ENCODE results near the gene WFIKKN2. TPM values are rescaled to one million over a fixed set of nuclear protein-coding genes. Genes with fewer than 3 reads are reported as not detected.

WFIKKN2 gene
- polyA plus RNA-seq, 1 donor (not counting 4 experiments of a cell fraction or from before 2014, with no cell fraction given), result not detected

GRCh38 chr17:50818261-50818660 is 17.1 kb upstream of the WFIKKN2 start:
- H3K9ac ChIP-seq (ENCODE audit: control insufficient read depth, extremely low read depth, insufficient read depth, low read length), result peak overlapping the region; percentile 33
- H3K27ac ChIP-seq (ENCODE audit: control insufficient read depth, insufficient read depth, low read length), result peak overlapping the region; percentile 77
- no peak for DNase-seq (ENCODE audit: low read depth, low spot score)

GRCh38 chr17:50818921-50819657 is 16.3 kb upstream of the WFIKKN2 start:
- dilution Hi-C loops (cut with MboI; ENCODE audit: extremely low pct_ligation_motif_present, low sequenced_read_pairs), result no loop called here
- no peaks in the 10 kb centered on the region for H3K9me1 ChIP-seq (ENCODE audit: control insufficient read depth, extremely low read depth, insufficient read depth, low read length)
- H4K20me1 ChIP-seq (ENCODE audit: control insufficient read depth, extremely low read depth, insufficient read depth, low read length), result no peaks in the 10 kb centered on the region
- no peak overlapping the region for H3K27ac ChIP-seq (ENCODE audit: control insufficient read depth, insufficient read depth, low read length)
- no peak overlapping the region for H3K4me2 ChIP-seq (ENCODE audit: control insufficient read depth, extremely low read depth, insufficient read depth, low read depth, low read length)
- no peaks in the 10 kb centered on the region for H3K9me3 ChIP-seq (ENCODE audit: control insufficient read depth, low read depth, low read length)
- FAIRE-seq (no peak), DNase-seq (ENCODE audit: low read depth, low spot score) (no peak)
- no peaks in the 10 kb centered on the region for H3K79me2 ChIP-seq (ENCODE audit: control insufficient read depth, insufficient read depth, low read length)
- no peaks in the 10 kb centered on the region for H3K36me3 ChIP-seq (ENCODE audit: control insufficient read depth in 2 of 2, extremely low read depth in 1 of 2, insufficient read depth in 2 of 2, low read length in 2 of 2)
- no peak overlapping the region for H3K4me3 ChIP-seq (ENCODE audit: control insufficient read depth in 2 of 3, extremely low read depth in 1 of 3, insufficient read depth in 2 of 3, low read depth in 1 of 3, low read length in 3 of 3)
- H3K9ac ChIP-seq (ENCODE audit: control insufficient read depth, extremely low read depth, insufficient read depth, low read length), result no peak overlapping the region
- no peak overlapping the region for H2AFZ ChIP-seq (ENCODE audit: control insufficient read depth, low read length)
- TF ChIP-seq CTCF (optimal IDR thresholded peaks at IDR 0.05 in 1 of 3, IDR thresholded peaks at IDR 0.05 in 1 of 3, conservative IDR thresholded peaks at IDR 0.05 in 1 of 3; ENCODE audit: extremely low read depth in 1 of 3, insufficient read depth in 2 of 3, low read length in 3 of 3), result no peak
- TF ChIP-seq EZH2 (IDR thresholded peaks at IDR 0.05; ENCODE audit: low read length), result no peak
- no peaks in the 10 kb centered on the region for H3K27me3 ChIP-seq (ENCODE audit: control insufficient read depth, extremely low read depth, insufficient read depth, low read length)
- peaks cover 16% of the 10 kb centered on the region for H3K4me1 ChIP-seq (ENCODE audit: control insufficient read depth, extremely low read depth, insufficient read depth, low read length)

More at GRCh38 chr17:50818261-50818660, 17.1 kb upstream of the WFIKKN2 start:
- H3K27me3 ChIP-seq (ENCODE audit: control insufficient read depth, extremely low read depth, insufficient read depth, low read length), result no peaks in the 10 kb centered on the region
- peak; percentile 51 for FAIRE-seq
- peak overlapping the region; percentile 73 for H3K4me2 ChIP-seq (ENCODE audit: control insufficient read depth, extremely low read depth, insufficient read depth, low read depth, low read length)
- H3K9me3 ChIP-seq (ENCODE audit: control insufficient read depth, low read depth, low read length), result no peaks in the 10 kb centered on the region
- no peaks in the 10 kb centered on the region for H3K9me1 ChIP-seq (ENCODE audit: control insufficient read depth, extremely low read depth, insufficient read depth, low read length)
- dilution Hi-C loops (cut with MboI; ENCODE audit: extremely low pct_ligation_motif_present, low sequenced_read_pairs), result no loop called here
- H3K36me3 ChIP-seq (ENCODE audit: control insufficient read depth in 2 of 2, extremely low read depth in 1 of 2, insufficient read depth in 2 of 2, low read length in 2 of 2), result no peaks in the 10 kb centered on the region
- H3K4me1 ChIP-seq (ENCODE audit: control insufficient read depth, extremely low read depth, insufficient read depth, low read length), result peaks cover 16% of the 10 kb centered on the region
- H3K4me3 ChIP-seq (ENCODE audit: control insufficient read depth in 2 of 3, extremely low read depth in 1 of 3, insufficient read depth in 2 of 3, low read depth in 1 of 3, low read length in 3 of 3), result peak overlapping the region in 2 of 3 experiments; percentile 43 to 56
- TF ChIP-seq EZH2 (IDR thresholded peaks at IDR 0.05; ENCODE audit: low read length) (no peak), CTCF (optimal IDR thresholded peaks at IDR 0.05 in 1 of 3, IDR thresholded peaks at IDR 0.05 in 1 of 3, conservative IDR thresholded peaks at IDR 0.05 in 1 of 3; ENCODE audit: extremely low read depth in 1 of 3, insufficient read depth in 2 of 3, low read length in 3 of 3) (no peak)
- H4K20me1 ChIP-seq (ENCODE audit: control insufficient read depth, extremely low read depth, insufficient read depth, low read length), result no peaks in the 10 kb centered on the region
- H2AFZ ChIP-seq (ENCODE audit: control insufficient read depth, low read length), result peak overlapping the region; percentile 38
- H3K79me2 ChIP-seq (ENCODE audit: control insufficient read depth, insufficient read depth, low read length), result no peaks in the 10 kb centered on the region

Measured in keratinocyte (primary cell).